ENCODE results near the gene SHOC2. TPM values are rescaled to one million over a fixed set of nuclear protein-coding genes. Genes with fewer than 3 reads are reported as not detected.

The SHOC2 gene
- total and polyA plus RNA-seq, 2 experiments from 2014 or later: 23.3 to 33.3 TPM

GRCh38 chr10:110870823-110871297 lies 48.5 kb upstream of the SHOC2 start (continued):
- TF ChIP-seq ZNF462 (CRISPR knock-in tag; IDR thresholded peaks at IDR 0.05): no peak
- TF ChIP-seq CTCF (conservative IDR thresholded peaks at IDR 0.05; ENCODE audit: low read depth in 2 of 2): no peak
- no peak for TF ChIP-seq POLR2AphosphoS5 (IDR thresholded peaks at IDR 0.05; ENCODE audit: low read depth)

GRCh38 chr10:110871298-110872084 lies 47.9 kb upstream of the SHOC2 start, which contains the start of gene PDCD4:
PDCD4 (plus strand) TSS chr10:110871928; CDS start chr10:110876028, 4,100 bp downstream.
- H3K27ac ChIP-seq (ENCODE audit: low read depth): peak within 1 kb of the TSS; percentile 95
- no peaks in the 10 kb centered on the region for H3K9me2 ChIP-seq (ENCODE audit: insufficient read depth)
- peak within 1 kb of the TSS; percentile 90 for H3K4me3 Mint-ChIP-seq
- peaks cover 25% of the 10 kb centered on the region for H3K4me1 Mint-ChIP-seq
- ATAC-seq (peak; percentile 84), DNase-seq (ENCODE audit: low spot score) (peak; percentile 99)
- no peaks in the 10 kb centered on the region for H3F3A ChIP-seq (replicated peaks; ENCODE audit: low read depth)
- no peaks in the 10 kb centered on the region for H3K27me3 ChIP-seq (ENCODE audit: insufficient read depth)
- peak within 1 kb of the TSS; percentile 61 for H3K4me3 ChIP-seq
- peaks cover 13% of the 10 kb centered on the region for H3K79me2 ChIP-seq (replicated peaks; ENCODE audit: insufficient read depth)
- TF ChIP-seq POLR2AphosphoS5 (IDR thresholded peaks at IDR 0.05; ENCODE audit: low read depth): peak; percentile 54; the same call in 1 of the 2 replicates
- no peak for TF ChIP-seq NANOG (IDR thresholded peaks at IDR 0.05; ENCODE audit: borderline replicate concordance)
- H3K36me3 ChIP-seq (ENCODE audit: insufficient read depth): no peaks in the 10 kb centered on the region
- H3K27ac Mint-ChIP-seq: peak within 1 kb of the TSS; percentile 94
- H3K9me3 Mint-ChIP-seq: no peaks in the 10 kb centered on the region
- H3K4me2 ChIP-seq: peak within 1 kb of the TSS; percentile 82
- peaks cover 22% of the 10 kb centered on the region for H3K4me1 ChIP-seq (ENCODE audit: insufficient read depth)
- H2AFZ ChIP-seq: peak within 1 kb of the TSS; percentile 86
- H3K27me3 Mint-ChIP-seq (ENCODE audit: insufficient read depth, low read depth, poor library complexity): peaks cover 6% of the 10 kb centered on the region
- no peaks in the 10 kb centered on the region; the same call in 2 of the 3 replicates for H3K36me3 Mint-ChIP-seq (ENCODE audit: low read depth)
- H4K20me1 ChIP-seq (replicated peaks; ENCODE audit: insufficient read depth): no peaks in the 10 kb centered on the region
